Natural killer cell (primary cell): ENCODE data around the gene ACTRT2. TPM values are rescaled to one million over a fixed set of nuclear protein-coding genes. Genes with fewer than 3 reads are reported as not detected.
A peak's percentile ranks its signal among the peaks of the same experiment; 100 is the strongest.

Experiments used
- ATAC-seq, 3 donors: fragments of 150-1000 bp in 2 of 3; fragments of 200-7000 bp in 1 of 3; cut with Tn5 transposase; 1 replicate in 1 of 3; 2 replicates in 2 of 3; pipeline ENCODE4 v1.10.0; 2021; ENCODE audit warnings: mild to moderate bottlenecking in 2 of 3, moderate library complexity in 2 of 3
- DNase-seq, 2 donors: peaks; one replicate each; pipeline versions ENCODE4 v3.0.0 to v3.0.0-alpha.2; 2013 to 2021; ENCODE audit warnings: mixed read lengths in 1 of 2
- H3K27ac ChIP-seq: one replicate; pipeline ENCODE4 v1.5.1; 2013; ENCODE audit warnings: mild to moderate bottlenecking, low read length
- H3K27me3 ChIP-seq: one replicate; pipeline ENCODE4 v1.6.1; 2013; ENCODE audit warnings: low read length; ENCODE audit not compliant: control insufficient read depth, insufficient read depth
- H3K36me3 ChIP-seq: one replicate; pipeline ENCODE4 v1.6.1; 2013; ENCODE audit warnings: low read length; ENCODE audit not compliant: control insufficient read depth, insufficient read depth
- H3K4me1 ChIP-seq: one replicate; pipeline ENCODE4 v1.6.1; 2013; ENCODE audit warnings: low read length; ENCODE audit not compliant: control insufficient read depth, insufficient read depth
- H3K4me3 ChIP-seq: one replicate; pipeline ENCODE4 v1.5.1; 2013; ENCODE audit warnings: low read length
- H3K9me3 ChIP-seq: one replicate; pipeline ENCODE4 v1.6.1; 2013; ENCODE audit warnings: low read length; ENCODE audit not compliant: control insufficient read depth, insufficient read depth
- H3K27ac Mint-ChIP-seq, 2 donors: one replicate each; pipeline ENCODE4 v1.8.0; 2022; ENCODE audit warnings: mild to moderate bottlenecking in 2 of 2, mixed read lengths in 2 of 2, moderate library complexity in 1 of 2
- H3K27me3 Mint-ChIP-seq, 2 donors: one replicate each; pipeline ENCODE4 v1.8.0; 2022; ENCODE audit warnings: low read depth in 2 of 2, mixed read lengths in 2 of 2
- H3K36me3 Mint-ChIP-seq: one replicate; pipeline ENCODE4 v1.8.0; 2022; ENCODE audit warnings: mixed read lengths
- H3K4me1 Mint-ChIP-seq, 2 donors: one replicate each; pipeline ENCODE4 v1.8.0; 2022; ENCODE audit warnings: mixed read lengths in 2 of 2
- H3K4me3 Mint-ChIP-seq: one replicate; pipeline ENCODE4 v1.8.0; 2022; ENCODE audit warnings: mild to moderate bottlenecking, moderate library complexity, mixed read lengths
- H3K9me3 Mint-ChIP-seq, 2 donors: one replicate each; pipeline ENCODE4 v1.8.0; 2022; ENCODE audit warnings: mixed read lengths in 2 of 2
- whole genome bisulfite sequencing: methylation state at CpG from one replicate; pipeline ENCODE4 v1.1.7; 2013; ENCODE audit warnings: missing lambda C conversion rate; ENCODE audit not compliant: insufficient coverage; 5-methylcytosine and 5-hydroxymethylcytosine counted together
- intact Hi-C: fragments of 100-400 bp; cut with micrococcal nuclease; formaldehyde crosslinking; loops from one replicate; pipeline ENCODE4 v1.14.2; 2022
- total RNA-seq, 4 donors: library from RNA; stranded (reverse); fragments of 120-200 nt in 1 of 4; gene quantifications; one replicate each; pipeline versions ENCODE4 v1.2.3 to v1.2.4, GENCODE V29; 2013 to 2022
- TF ChIP-seq, protein P1 (sequence below): fragments of 200-600 bp; IDR thresholded peaks from one replicate; pipeline ENCODE4 v1.8.0; 2022; ENCODE audit warnings: antibody characterized with exemption

Gene ACTRT2
- total RNA-seq, 3 donors from 2014 or later (not counting 1 experiment from before 2014, with no cell fraction given): not detected

DNA sequence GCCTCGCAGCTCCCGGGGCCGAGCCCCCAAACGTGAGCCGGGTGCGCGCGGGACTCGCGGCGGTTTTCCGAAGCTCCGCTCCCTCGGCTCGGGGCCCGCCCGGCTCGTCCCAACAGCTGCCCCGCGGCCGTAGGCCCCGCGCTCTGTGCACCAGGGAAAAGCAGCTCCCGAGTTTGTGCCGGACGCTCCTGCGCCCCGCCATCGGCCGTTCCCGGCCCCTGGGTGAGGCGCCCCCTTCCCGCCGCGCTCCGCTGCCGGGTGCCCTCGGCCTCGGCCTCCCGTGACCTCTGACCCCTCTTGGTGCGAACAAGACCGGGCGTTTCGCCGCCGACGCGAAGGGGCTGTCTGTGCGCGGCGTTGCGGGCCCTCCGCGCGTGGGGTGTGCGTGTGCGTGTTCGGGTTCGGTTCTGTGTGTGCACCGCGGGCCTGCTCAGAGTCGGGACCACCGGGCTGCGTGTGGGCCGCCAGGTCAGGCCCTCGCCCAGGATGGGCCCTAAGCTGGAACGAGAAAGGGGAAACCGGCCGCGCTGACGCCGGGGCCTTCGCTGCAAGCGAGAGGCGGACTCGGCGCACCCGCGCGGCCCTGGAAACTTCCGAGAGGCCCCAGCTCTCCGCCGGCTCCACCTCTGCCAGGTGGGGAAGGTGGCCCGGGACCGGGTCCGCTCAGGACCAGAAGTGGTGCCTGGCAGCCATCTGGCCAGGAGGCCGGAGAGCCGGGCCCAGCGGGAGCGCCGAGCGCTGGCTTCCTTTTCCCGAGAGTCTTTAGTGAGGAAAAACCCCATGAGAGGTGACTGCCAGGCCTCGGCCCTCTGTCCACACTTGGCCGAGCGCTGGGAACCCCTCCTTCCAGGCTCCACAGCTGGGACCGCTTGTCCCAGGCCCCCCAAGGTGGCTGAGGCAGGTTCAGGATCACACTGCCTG is 49.6 kb downstream of the ACTRT2 start:
- intact Hi-C loops: no loop called here
- peak overlapping the region; percentile 35 for H3K4me3 Mint-ChIP-seq
- no peak overlapping the region for H3K4me3 ChIP-seq
- ATAC-seq (no peak), DNase-seq (no peak)
- peaks cover 8% of the 10 kb centered on the region for H3K27me3 ChIP-seq
- H3K4me1 Mint-ChIP-seq: no peaks in the 10 kb centered on the region
- no peaks in the 10 kb centered on the region for H3K9me3 ChIP-seq
- 10% methylated on average over 97 of the region's 97 CpGs for WGBS
- H3K27ac ChIP-seq: no peak overlapping the region
- H3K27me3 Mint-ChIP-seq: peaks cover 0 to 14% of the 10 kb centered on the region in 2 donors
- H3K9me3 Mint-ChIP-seq: no peaks in the 10 kb centered on the region
- H3K4me1 ChIP-seq: peaks cover 3% of the 10 kb centered on the region
- no peaks in the 10 kb centered on the region for H3K36me3 Mint-ChIP-seq
- no peaks in the 10 kb centered on the region for H3K36me3 ChIP-seq
- TF ChIP-seq, protein P1, sequence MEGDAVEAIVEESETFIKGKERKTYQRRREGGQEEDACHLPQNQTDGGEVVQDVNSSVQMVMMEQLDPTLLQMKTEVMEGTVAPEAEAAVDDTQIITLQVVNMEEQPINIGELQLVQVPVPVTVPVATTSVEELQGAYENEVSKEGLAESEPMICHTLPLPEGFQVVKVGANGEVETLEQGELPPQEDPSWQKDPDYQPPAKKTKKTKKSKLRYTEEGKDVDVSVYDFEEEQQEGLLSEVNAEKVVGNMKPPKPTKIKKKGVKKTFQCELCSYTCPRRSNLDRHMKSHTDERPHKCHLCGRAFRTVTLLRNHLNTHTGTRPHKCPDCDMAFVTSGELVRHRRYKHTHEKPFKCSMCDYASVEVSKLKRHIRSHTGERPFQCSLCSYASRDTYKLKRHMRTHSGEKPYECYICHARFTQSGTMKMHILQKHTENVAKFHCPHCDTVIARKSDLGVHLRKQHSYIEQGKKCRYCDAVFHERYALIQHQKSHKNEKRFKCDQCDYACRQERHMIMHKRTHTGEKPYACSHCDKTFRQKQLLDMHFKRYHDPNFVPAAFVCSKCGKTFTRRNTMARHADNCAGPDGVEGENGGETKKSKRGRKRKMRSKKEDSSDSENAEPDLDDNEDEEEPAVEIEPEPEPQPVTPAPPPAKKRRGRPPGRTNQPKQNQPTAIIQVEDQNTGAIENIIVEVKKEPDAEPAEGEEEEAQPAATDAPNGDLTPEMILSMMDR: no peak
- no peak overlapping the region for H3K27ac Mint-ChIP-seq

DNA sequence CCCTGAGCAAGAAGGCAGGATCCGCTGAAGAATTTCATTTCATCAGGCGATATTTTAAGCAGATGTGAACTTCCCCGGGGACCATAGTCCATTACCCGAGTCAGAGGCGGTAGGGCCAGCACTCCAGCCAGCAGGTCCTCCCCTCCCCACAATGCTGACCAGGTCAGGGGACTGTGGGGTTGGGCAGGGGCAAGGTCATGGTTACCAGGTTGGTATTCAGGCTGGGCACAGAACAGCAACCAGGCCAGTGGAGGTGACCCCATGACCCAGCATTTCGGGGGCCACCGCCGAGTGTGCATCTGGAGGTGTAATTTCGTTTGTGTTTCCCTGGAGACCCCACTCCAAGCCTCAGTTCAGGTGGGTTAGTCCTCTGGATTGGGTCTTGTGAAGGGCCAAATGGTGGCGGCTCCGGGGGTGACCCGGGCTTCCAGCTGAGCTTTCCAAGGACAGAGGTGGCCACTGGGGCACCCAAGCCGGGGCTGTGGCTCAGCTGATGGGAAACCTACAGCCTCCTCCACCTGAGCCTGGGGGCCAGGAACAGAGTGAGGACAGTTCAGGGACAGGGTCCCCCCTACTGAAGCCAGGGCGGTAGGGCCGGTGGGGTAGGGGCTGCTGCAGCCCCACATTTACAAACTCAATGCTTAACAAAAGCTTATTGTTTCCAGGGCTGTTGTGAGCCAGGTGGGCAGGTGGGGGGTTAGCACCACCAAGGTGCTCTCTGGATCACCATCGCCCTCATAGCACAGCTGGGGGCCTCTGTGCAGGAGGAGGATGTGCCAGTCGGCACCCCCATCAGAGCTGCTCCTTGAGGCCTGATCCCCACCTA is 50.5 kb downstream of the ACTRT2 start:
- H3K27me3 ChIP-seq: peaks cover 8% of the 10 kb centered on the region
- H3K27me3 Mint-ChIP-seq: peaks cover 0 to 10% of the 10 kb centered on the region in 2 donors
- ATAC-seq (no peak), DNase-seq (no peak)
- WGBS: 74% methylated on average over 15 of the region's 17 CpGs
- no peaks in the 10 kb centered on the region for H3K9me3 ChIP-seq
- H3K4me3 ChIP-seq: no peak overlapping the region
- no peaks in the 10 kb centered on the region for H3K9me3 Mint-ChIP-seq
- TF ChIP-seq, protein P1: no peak
- H3K36me3 ChIP-seq: no peaks in the 10 kb centered on the region
- H3K4me1 ChIP-seq: peaks cover 3% of the 10 kb centered on the region
- H3K4me1 Mint-ChIP-seq: no peaks in the 10 kb centered on the region
- H3K36me3 Mint-ChIP-seq: no peaks in the 10 kb centered on the region
- intact Hi-C loops: no loop called here
- H3K4me3 Mint-ChIP-seq: peak overlapping the region; percentile 35
- no peak overlapping the region for H3K27ac Mint-ChIP-seq
- no peak overlapping the region for H3K27ac ChIP-seq

Other genes with a start within 250 kb of the ACTRT2 start
- gene TTC34, start 219.8 kb upstream of the ACTRT2 start, total RNA-seq: 1 to 10 TPM in 2 of 3 donors, under 1 TPM in 1; 0.80 to 1.4 (median 1.2) TPM
- under 1 TPM in 2 of 3 donors, not detected in 1; 0.25 to 0.64 TPM for gene PRDM16, start 47.7 kb downstream of the ACTRT2 start, total RNA-seq